PC-9 (cell line): ENCODE measurements around the gene SHH.

Source experiments
- EZH2 ChIP-seq: fragments of 200-600 bp; sonication (generic); IDR thresholded peaks from 2 replicates; pipeline ENCODE4 v1.8.0; 2017; ENCODE audit warnings: antibody characterized with exemption, low read depth
- TF ChIP-seq, protein P1 (sequence below): fragments of 200-600 bp; sonication (generic); conservative IDR thresholded peaks from 2 replicates; pipeline ENCODE4 v1.6.1; 2017; ENCODE audit warnings: mixed run types, antibody characterized with exemption, mild to moderate bottlenecking, moderate library complexity

DNA sequence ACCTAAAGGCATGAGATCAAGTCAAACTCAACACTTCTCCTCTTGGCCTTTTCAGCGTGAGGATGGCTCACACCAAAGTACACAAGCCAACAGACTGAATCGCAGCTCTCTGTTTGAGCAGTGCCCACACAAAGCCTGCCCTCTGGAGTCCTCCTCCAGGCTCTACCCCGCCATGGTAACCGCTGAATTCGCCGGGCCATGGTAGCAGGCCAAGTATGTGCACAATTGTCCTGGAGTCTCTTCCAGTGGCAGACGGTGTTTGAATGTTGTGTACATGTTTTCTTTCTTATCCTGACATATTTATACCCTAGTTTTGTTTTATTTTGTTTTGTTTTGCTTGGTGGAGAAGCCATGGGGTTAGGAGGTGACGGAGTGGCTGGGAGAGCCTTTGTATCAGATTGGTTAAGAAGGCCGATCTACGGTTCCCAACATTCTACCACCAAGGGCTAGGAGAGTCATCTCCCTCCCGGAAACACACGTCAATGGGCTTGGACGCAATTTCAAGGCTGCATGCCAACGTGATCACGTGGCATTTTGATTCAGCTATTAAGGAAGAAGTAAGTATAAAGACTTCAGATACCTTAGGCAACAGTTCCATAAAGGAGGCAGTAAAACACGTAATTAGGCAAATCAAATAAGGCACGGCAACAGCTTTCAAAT, 12.1 kb upstream of the SHH start:
- TF ChIP-seq, protein P1, sequence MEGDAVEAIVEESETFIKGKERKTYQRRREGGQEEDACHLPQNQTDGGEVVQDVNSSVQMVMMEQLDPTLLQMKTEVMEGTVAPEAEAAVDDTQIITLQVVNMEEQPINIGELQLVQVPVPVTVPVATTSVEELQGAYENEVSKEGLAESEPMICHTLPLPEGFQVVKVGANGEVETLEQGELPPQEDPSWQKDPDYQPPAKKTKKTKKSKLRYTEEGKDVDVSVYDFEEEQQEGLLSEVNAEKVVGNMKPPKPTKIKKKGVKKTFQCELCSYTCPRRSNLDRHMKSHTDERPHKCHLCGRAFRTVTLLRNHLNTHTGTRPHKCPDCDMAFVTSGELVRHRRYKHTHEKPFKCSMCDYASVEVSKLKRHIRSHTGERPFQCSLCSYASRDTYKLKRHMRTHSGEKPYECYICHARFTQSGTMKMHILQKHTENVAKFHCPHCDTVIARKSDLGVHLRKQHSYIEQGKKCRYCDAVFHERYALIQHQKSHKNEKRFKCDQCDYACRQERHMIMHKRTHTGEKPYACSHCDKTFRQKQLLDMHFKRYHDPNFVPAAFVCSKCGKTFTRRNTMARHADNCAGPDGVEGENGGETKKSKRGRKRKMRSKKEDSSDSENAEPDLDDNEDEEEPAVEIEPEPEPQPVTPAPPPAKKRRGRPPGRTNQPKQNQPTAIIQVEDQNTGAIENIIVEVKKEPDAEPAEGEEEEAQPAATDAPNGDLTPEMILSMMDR, result no peak
- TF ChIP-seq EZH2, result no peak
